GM21381 (cell line): ENCODE data around the gene C16orf46.

Source experiments
- ATAC-seq: cut with Tn5 transposase; IDR thresholded peaks from one replicate; pipeline ENCODE4 v1.9.1; 2021; ENCODE audit warnings: mild to moderate bottlenecking, moderate library complexity; ENCODE audit not compliant: unreplicated experiment

The C16orf46 gene

DNA sequence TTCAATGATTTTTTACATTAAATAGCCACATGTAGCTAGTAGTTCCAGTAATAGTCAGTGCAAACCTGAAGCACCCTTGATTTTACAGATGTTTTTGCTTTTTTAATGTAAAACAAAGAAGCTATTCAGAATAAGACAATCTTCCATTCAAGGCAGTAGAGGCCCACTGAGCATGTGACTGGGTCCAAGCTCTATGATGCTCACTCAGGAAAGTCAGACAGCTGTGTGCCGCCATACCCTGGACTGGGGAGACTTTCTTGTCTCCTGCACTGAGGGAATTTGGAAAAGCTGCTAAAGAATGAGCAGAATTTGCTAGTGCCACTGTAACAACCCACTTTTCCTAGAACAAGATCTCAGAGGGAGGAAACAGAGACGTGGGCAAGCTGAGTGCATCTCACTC is 58.5 kb downstream of the C16orf46 start:
- no peak for ATAC-seq

DNA sequence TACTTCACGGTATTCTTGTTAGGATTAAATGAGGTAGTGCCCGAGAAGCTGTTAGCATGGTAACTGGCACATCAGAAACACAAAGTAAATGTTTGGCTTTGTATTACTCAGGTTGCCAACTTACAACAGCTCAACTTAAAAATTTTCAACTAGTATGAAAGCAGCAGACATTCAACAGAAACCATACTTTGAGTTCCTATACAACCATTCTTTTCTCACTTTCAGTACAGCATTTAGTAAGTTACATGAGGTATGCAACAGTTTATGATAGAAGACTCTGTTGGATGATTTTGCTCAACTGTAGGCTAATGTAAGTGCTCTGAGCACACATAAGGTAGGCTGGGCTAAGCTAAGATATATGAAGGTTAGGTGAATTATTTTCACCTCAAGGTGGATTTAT is 62.4 kb downstream of the C16orf46 start:
- ATAC-seq, result peak; percentile 47

DNA sequence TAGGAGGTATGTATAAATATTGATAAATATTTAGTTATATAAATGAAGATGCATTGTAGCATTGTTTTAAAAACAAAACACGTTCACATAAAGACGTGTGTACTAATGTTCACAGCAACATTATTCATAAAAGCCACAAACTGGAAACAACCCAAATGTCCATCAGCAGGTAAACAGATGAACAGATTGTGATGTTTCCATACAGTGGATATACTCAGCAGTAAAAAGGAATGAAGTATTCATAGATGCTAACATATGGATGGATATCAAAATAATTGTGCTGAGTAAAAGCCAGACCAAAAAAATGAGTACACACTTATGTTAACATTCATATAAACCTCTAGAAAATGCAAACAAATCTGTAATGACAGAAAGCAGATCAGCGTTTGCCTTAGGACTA is 64.1 kb downstream of the C16orf46 start:
- no peak for ATAC-seq
